HUES64 (cell line): Measurements from ENCODE around the gene PSMA5.
"Not testable (repeated sequence)": the region's sequence is repeated elsewhere in the genome, so short reads cannot be mapped to it uniquely, and the experiment has no call there.

Source experiments
- H3K27ac ChIP-seq: 2 replicates; pipeline ENCODE4 v1.7.0; 2013; ENCODE audit warnings: low read depth, low read length, inconsistent platforms
- H3K27me3 ChIP-seq: 2 replicates; pipeline ENCODE4 v1.6.1; 2013; ENCODE audit warnings: mild to moderate bottlenecking, low read length; ENCODE audit not compliant: insufficient read depth
- H3K36me3 ChIP-seq: 2 replicates; pipeline ENCODE4 v1.6.1; 2013; ENCODE audit warnings: mild to moderate bottlenecking, low read length; ENCODE audit not compliant: insufficient read depth
- H3K4me1 ChIP-seq: 2 replicates; pipeline ENCODE4 v1.6.1; 2013; ENCODE audit warnings: mild to moderate bottlenecking, low read length, moderate library complexity; ENCODE audit not compliant: insufficient read depth
- H3K4me3 ChIP-seq: 2 replicates; pipeline ENCODE4 v1.5.1; 2013; ENCODE audit warnings: mild to moderate bottlenecking, low read length, moderate library complexity
- H3K9ac ChIP-seq: 2 replicates; pipeline ENCODE4 v1.6.1; 2013; ENCODE audit warnings: mild to moderate bottlenecking, low read depth, low read length
- H3K9me3 ChIP-seq: 2 replicates; pipeline ENCODE4 v1.6.1; 2013; ENCODE audit warnings: low read depth, low read length; ENCODE audit not compliant: insufficient read depth
- WGBS: fragments of 150-250, 120-280 bp; methylation state at CpG from one replicate; pipeline ENCODE4 v1.1.7; 2013; ENCODE audit warnings: missing lambda C conversion rate; 5-methylcytosine and 5-hydroxymethylcytosine counted together

PSMA5 gene

GRCh38 chr1:109397581-109398342, 28.5 kb downstream of the PSMA5 start, which contains the start of gene SORT1:
SORT1 (minus strand) TSS chr1:109397918; CDS start chr1:109397892, 26 bp downstream.
- Histone ChIP-seq H3K4me3 (peak within 1 kb of the TSS; percentile 82), H3K9ac (peak within 1 kb of the TSS; percentile 78), H3K27ac (peak within 1 kb of the TSS; percentile 80), H3K9me3 (no peaks in the 10 kb centered on the region), H3K36me3 (peaks cover 22% of the 10 kb centered on the region), H3K27me3 (peaks cover 8% of the 10 kb centered on the region; the same call in 1 of the 2 replicates), H3K4me1 (peaks cover 23% of the 10 kb centered on the region)
- WGBS = under 1% methylated on average over 98 of the region's 98 CpGs

DNA sequence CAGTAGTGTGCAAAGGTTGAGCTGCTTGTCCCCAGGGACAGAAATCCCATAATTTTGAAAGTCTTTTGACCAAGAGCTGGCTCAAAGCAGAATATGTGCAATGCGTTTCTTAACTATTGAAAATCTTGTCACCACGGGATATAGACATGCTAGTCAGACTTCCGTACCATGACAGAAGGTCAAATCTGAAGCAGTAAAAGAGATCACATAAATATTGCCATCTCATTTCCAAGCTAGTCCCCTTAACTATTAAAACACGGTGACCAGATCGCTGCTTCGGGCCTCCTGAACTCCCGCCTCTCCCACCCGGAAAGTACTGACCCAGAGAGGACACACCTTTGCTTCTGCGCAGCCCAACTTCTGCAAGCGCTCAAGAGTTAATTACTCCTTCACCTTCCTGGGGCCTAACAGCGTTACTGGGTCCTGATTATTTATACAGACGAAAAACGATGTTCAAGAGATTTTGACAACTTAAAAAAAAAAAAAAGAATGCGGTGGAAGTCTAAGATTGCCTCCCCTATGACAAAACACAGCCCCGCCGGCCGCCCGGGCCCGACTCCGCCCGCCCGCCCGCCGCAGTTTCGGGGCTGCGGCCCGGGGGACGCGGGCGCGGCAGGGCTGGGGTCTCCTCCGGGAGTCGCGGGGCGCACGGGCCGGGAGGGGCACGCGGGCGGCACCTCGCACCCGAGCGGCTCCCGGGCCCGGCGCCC, 29.2 kb downstream of the PSMA5 start:
- H3K9ac ChIP-seq = peak overlapping the region; percentile 74
- H3K4me1 ChIP-seq = peaks cover 31% of the 10 kb centered on the region
- H3K4me3 ChIP-seq = peak overlapping the region; percentile 82
- no peaks in the 10 kb centered on the region for H3K9me3 ChIP-seq
- H3K27me3 ChIP-seq = peaks cover 8% of the 10 kb centered on the region; the same call in 1 of the 2 replicates
- H3K36me3 ChIP-seq = peaks cover 15% of the 10 kb centered on the region
- H3K27ac ChIP-seq = no peak overlapping the region
- WGBS = 3% methylated on average over 46 of the region's 46 CpGs

DNA sequence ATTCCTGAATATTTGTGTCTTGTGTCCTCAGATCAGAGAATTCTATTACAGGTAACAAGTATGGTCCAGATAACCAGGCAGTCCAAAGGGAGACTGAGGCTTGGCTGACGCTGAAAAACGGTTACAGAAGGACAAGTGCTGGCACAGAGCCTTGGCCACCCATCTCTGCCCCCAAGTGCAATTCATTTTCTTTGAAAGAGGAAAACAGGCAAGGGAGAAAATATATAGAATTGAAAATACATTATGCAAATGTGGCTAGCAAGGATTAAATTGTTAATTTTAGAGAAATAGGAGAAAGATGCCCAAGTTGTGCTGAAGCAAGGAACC, 29.8 kb downstream of the PSMA5 start:
- peak overlapping the region; percentile 74; the same call in 1 of the 2 replicates for H3K9ac ChIP-seq
- H3K36me3 ChIP-seq = peaks cover 9% of the 10 kb centered on the region
- H3K9me3 ChIP-seq = no peaks in the 10 kb centered on the region
- peak overlapping the region; percentile 82 for H3K4me3 ChIP-seq
- peaks cover 32% of the 10 kb centered on the region for H3K4me1 ChIP-seq
- no peak overlapping the region for H3K27ac ChIP-seq
- 73% methylated on average over 2 of the region's 2 CpGs for WGBS
- H3K27me3 ChIP-seq = peaks cover 8% of the 10 kb centered on the region; the same call in 1 of the 2 replicates

DNA sequence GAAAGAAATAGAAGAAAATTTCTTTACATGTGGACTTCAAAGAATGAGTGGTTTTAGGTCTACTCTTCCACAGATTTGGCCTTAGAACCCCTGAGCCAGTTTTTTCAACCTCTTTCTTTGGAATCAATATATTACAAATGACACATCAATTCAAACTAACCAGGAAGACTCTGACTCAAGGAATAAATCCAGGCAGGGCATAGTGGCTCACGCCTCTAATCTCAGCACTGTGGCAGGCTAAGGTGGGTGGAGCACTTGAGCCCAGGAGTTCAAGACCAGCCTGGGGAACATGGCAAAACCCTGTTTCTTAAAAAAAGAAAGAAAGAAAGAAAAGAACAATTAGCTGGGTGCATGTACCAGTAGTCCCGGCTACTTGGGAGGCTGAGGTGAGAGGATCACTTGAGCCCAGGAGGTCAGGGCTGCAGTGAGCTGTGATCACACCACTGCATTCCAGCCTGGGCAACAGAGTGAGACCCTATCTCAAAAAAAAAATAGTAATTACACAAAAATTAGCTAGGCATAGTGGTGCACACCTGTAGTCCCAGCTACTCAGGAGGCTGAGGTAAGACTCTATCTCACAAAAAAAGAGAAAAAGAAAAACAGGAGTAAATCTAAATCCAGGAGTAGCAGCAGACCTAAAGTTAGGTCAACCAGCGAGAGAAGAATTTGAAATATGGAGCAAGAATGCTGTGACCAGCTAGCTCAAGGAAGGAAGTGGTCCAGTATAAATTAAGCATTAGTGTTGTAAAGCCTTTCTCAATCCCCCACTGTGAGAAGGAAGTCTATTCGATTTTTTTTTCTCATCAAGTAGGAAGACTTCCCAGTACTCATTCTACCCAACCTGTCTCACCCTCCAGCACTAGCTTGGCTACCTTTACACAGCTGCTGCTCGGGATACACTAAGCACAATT, 30.4 kb downstream of the PSMA5 start:
- Histone ChIP-seq H3K27ac (no peak overlapping the region), H3K9ac (no peak overlapping the region), H3K9me3 (no peaks in the 10 kb centered on the region), H3K4me3 (peak overlapping the region; percentile 82), H3K4me1 (peaks cover 32% of the 10 kb centered on the region), H3K27me3 (peaks cover 8% of the 10 kb centered on the region; the same call in 1 of the 2 replicates), H3K36me3 (peaks cover 3% of the 10 kb centered on the region; the same call in 1 of the 2 replicates)
- 84% methylated on average over 5 of the region's 5 CpGs for WGBS

- H3K36me3 ChIP-seq, H3K4me3 ChIP-seq, H3K9ac ChIP-seq, H3K27ac ChIP-seq, H3K9me3 ChIP-seq, H3K27me3 ChIP-seq: not testable (repeated sequence)
- WGBS = 87% methylated on average over 8 of the region's 8 CpGs
- peaks cover 32% of the 10 kb centered on the region for H3K4me1 ChIP-seq
These were observed 31.0 kb downstream of the PSMA5 start for GRCh38 chr1:109395282-109395599.

DNA sequence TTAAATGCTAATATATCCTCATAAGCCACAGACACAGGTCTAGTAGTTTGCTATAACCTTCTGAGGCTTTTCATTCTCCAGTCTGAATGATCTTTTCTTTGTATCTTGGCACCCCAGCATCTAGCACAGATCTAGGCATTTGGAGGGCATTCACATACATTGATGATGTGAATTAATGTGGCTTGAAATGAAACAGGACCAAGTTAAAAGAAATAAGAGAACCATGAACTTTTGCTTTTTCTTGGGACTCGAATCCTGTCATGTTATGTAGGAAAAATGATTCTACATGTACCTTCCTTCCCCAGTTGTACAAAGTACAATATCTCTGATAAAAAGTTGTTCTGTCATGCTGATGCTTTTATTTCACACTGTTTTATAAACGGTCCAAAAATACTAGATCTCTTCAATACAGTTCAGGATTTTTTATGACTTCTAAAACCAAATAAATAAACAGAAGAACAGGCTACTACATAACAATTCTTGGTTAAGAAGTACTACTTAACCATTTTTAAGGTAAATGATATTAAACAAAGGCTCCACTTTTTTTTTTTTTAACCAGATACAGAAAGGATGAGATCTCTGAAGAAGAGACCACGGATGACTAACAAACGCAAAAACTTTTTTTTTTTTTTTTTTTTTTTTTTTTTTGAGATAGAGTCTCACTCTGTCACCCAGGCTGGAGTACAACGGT, 31.5 kb downstream of the PSMA5 start:
- Histone ChIP-seq H3K27ac (no peak overlapping the region), H3K36me3 (no peaks in the 10 kb centered on the region), H3K27me3 (peaks cover 8% of the 10 kb centered on the region; the same call in 1 of the 2 replicates), H3K4me1 (peaks cover 32% of the 10 kb centered on the region), H3K4me3 (no peak overlapping the region), H3K9ac (no peak overlapping the region), H3K9me3 (no peaks in the 10 kb centered on the region)
- WGBS = 94% methylated on average over 5 of the region's 5 CpGs

DNA sequence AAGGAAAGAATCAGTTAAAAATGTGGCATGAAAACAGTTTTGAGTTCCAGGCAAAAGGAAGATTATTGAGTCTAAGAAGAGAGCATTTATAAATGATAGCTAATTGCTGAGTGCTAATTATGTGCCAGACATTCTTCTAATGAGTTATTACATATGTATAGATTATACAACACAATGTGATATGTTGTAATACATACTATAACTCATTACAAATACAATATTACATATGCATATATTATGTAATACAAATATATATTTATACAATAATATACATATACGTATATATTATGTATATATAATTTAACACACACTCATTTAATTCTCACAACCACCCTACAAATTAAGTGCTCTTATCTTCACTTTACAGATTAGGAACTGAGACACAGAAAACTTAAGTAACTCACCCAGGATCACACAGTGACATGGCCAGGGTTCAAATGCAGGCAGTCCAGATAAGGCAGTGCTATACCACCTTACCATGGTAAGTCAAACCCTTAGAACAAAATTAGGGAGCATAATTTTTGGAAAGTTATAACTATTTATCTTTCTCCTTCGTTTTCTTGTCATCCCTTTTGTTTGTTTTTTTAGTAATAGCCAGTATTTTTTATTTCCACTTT, 32.5 kb downstream of the PSMA5 start:
- H3K36me3 ChIP-seq = no peaks in the 10 kb centered on the region
- no peak overlapping the region for H3K9ac ChIP-seq
- peaks cover 26% of the 10 kb centered on the region for H3K4me1 ChIP-seq
- H3K9me3 ChIP-seq = no peaks in the 10 kb centered on the region
- peaks cover 8% of the 10 kb centered on the region; the same call in 1 of the 2 replicates for H3K27me3 ChIP-seq
- H3K4me3 ChIP-seq = no peak overlapping the region
- H3K27ac ChIP-seq = no peak overlapping the region
- no CpG with 5 or more reads among the region's 2 CpGs for WGBS

GRCh38 chr1:109392788-109393616, 33.2 kb downstream of the PSMA5 start:
- Histone ChIP-seq H3K27me3 (peaks cover 8% of the 10 kb centered on the region; the same call in 1 of the 2 replicates), H3K9ac (no peak overlapping the region), H3K27ac (peak overlapping the region; percentile 3; the same call in 1 of the 2 replicates), H3K36me3 (no peaks in the 10 kb centered on the region), H3K9me3 (no peaks in the 10 kb centered on the region), H3K4me3 (no peak overlapping the region), H3K4me1 (peaks cover 22% of the 10 kb centered on the region; the same call in 1 of the 2 replicates)
- WGBS = 72% methylated on average over 10 of the region's 10 CpGs

DNA sequence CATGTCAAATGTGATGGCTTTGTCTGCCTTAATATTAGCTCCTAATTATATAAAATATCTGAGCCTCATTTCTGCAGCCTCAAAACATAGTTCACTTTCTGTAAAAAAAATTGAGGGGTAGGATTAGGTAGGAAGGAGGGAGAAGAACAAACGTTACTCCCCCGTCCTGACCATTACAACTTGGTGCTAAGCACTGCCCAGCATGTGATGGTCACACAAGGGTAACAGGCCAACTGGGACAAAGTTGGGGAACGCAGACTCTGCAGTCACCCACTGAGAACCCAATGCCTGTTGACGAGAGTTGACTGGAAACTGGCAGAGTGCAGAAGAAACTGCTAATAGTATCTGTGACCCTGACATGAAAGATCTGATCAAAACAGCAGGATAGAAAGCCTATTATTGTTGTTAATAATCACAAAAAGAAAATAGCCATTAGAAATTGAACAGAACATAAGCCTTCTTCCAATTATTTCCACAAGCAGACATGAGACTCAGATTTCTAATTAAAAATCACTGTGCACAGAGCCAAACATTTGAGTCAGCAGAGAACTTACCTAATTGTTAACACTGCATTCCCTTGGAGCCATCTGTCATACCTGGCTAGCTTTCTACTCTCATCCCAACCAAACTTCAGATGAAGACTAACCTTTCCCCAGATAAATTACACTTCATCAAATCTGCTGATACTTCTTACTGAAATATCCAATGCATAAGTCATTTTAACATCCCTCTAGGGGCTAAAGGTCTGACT, 34.0 kb downstream of the PSMA5 start:
- Histone ChIP-seq H3K4me3 (no peak overlapping the region), H3K9me3 (no peaks in the 10 kb centered on the region), H3K27ac (peak overlapping the region; percentile 3; the same call in 1 of the 2 replicates), H3K4me1 (peaks cover 22% of the 10 kb centered on the region; the same call in 1 of the 2 replicates), H3K36me3 (no peaks in the 10 kb centered on the region), H3K9ac (no peak overlapping the region), H3K27me3 (peaks cover 8% of the 10 kb centered on the region; the same call in 1 of the 2 replicates)
- 67% methylated on average over 4 of the region's 4 CpGs for WGBS
